Parathyroid adenoma (tissue), 2 donors: ENCODE results near the gene ANKRD55.

Source experiments
- H2AFZ ChIP-seq: fragments of 300-600 bp; sonication (generic); one replicate; pipeline ENCODE4 v1.7.0; 2017; ENCODE audit warnings: antibody characterized with exemption, mild to moderate bottlenecking
- H3K27ac ChIP-seq: fragments of 300-600 bp; sonication (generic); one replicate; pipeline ENCODE4 v1.7.0; 2017
- H3K27me3 ChIP-seq: fragments of 300-600 bp; sonication (generic); one replicate; pipeline ENCODE4 v1.7.0; 2017; ENCODE audit warnings: low read length; ENCODE audit not compliant: control insufficient read depth, insufficient read depth
- H3K36me3 ChIP-seq: fragments of 300-600 bp; sonication (generic); one replicate; pipeline ENCODE4 v1.7.0; 2017; ENCODE audit warnings: low read length; ENCODE audit not compliant: control insufficient read depth, insufficient read depth
- H3K4me1 ChIP-seq: fragments of 300-600 bp; sonication (generic); one replicate; pipeline ENCODE4 v1.7.0; 2017; ENCODE audit warnings: control low read depth
- H3K4me2 ChIP-seq: fragments of 300-600 bp; sonication (generic); one replicate; pipeline ENCODE4 v1.7.0; 2017; ENCODE audit warnings: low read length
- H3K4me3 ChIP-seq: fragments of 300-600 bp; sonication (generic); one replicate; pipeline ENCODE4 v1.7.0; 2017; ENCODE audit warnings: low read depth, low read length
- H3K79me2 ChIP-seq: fragments of 300-600 bp; sonication (generic); one replicate; pipeline ENCODE4 v1.7.0; 2017; ENCODE audit warnings: control low read depth
- H3K9ac ChIP-seq: fragments of 300-600 bp; sonication (generic); one replicate; pipeline ENCODE4 v1.7.0; 2017; ENCODE audit warnings: mild to moderate bottlenecking
- H3K9me3 ChIP-seq: fragments of 300-600 bp; sonication (generic); one replicate; pipeline ENCODE4 v1.7.0; 2017; ENCODE audit warnings: low read length; ENCODE audit not compliant: control insufficient read depth
- TF ChIP-seq, protein P1 (sequence below): fragments of 300-600 bp; sonication (generic); IDR thresholded peaks from one replicate; pipeline ENCODE4 v1.7.0; 2017; ENCODE audit warnings: antibody characterized with exemption, mild to moderate bottlenecking
- donor health status: primary hyperparathyroidism.

Gene ANKRD55

DNA sequence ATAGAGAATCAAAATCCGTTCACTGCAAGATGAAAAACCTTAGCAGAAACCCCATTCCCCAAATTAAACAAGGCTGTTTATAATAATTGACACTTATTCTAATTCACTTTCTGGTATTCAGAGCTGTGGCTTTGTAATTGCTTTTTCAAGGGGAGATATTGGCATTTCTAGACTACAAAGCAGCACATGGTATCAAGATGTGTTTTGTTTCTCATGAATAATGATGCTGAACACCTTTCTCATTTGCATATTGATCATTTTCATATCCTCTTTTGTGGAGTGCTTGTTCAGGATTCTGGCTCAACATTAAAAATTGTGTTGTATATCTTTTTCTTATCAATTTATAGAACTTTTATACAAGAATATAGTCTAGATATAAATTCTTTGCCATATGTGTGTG is 22.4 kb upstream of the ANKRD55 start:
- H3K79me2 ChIP-seq, result no peaks in the 10 kb centered on the region
- H2AFZ ChIP-seq, result no peak overlapping the region
- no peak overlapping the region for H3K4me2 ChIP-seq

DNA sequence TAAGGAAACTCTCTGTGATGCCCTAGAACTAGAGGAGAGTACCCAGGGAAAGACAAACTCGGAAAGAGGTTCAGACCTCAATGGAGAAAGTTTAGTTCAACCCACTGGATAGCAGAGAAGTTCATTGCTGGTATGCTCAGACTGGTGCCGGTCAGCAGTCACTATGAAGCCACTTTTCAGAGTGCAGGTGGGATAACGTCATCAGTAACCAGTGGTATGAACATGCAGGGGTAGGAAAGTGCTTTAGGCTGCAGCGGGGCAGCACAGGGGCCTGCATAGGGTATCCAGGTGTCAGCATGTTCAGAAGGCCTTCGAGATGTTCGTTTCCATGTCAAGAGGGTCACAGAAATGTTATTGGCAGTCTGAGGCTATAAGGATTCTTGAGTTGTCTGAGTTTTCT is 20.8 kb upstream of the ANKRD55 start:
- no peaks in the 10 kb centered on the region for H3K79me2 ChIP-seq
- no peak overlapping the region for H3K4me2 ChIP-seq
- TF ChIP-seq, protein P1, sequence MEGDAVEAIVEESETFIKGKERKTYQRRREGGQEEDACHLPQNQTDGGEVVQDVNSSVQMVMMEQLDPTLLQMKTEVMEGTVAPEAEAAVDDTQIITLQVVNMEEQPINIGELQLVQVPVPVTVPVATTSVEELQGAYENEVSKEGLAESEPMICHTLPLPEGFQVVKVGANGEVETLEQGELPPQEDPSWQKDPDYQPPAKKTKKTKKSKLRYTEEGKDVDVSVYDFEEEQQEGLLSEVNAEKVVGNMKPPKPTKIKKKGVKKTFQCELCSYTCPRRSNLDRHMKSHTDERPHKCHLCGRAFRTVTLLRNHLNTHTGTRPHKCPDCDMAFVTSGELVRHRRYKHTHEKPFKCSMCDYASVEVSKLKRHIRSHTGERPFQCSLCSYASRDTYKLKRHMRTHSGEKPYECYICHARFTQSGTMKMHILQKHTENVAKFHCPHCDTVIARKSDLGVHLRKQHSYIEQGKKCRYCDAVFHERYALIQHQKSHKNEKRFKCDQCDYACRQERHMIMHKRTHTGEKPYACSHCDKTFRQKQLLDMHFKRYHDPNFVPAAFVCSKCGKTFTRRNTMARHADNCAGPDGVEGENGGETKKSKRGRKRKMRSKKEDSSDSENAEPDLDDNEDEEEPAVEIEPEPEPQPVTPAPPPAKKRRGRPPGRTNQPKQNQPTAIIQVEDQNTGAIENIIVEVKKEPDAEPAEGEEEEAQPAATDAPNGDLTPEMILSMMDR, result no peak
- no peaks in the 10 kb centered on the region for H3K9me3 ChIP-seq
- H3K36me3 ChIP-seq, result peaks cover 2% of the 10 kb centered on the region
- no peaks in the 10 kb centered on the region for H3K4me1 ChIP-seq
- H3K27me3 ChIP-seq, result no peaks in the 10 kb centered on the region
- H3K9ac ChIP-seq, result no peak overlapping the region
- H3K4me3 ChIP-seq, result no peak overlapping the region
- H3K27ac ChIP-seq, result no peak overlapping the region
- H2AFZ ChIP-seq, result no peak overlapping the region

More for the DNA sequence above, 22.4 kb upstream of the ANKRD55 start:
- Histone ChIP-seq H3K9ac (no peak overlapping the region), H3K27me3 (no peaks in the 10 kb centered on the region), H3K36me3 (peaks cover 2% of the 10 kb centered on the region), H3K4me3 (no peak overlapping the region), H3K4me1 (no peaks in the 10 kb centered on the region), H3K9me3 (no peaks in the 10 kb centered on the region), H3K27ac (no peak overlapping the region)
- TF ChIP-seq, protein P1, result no peak

DNA sequence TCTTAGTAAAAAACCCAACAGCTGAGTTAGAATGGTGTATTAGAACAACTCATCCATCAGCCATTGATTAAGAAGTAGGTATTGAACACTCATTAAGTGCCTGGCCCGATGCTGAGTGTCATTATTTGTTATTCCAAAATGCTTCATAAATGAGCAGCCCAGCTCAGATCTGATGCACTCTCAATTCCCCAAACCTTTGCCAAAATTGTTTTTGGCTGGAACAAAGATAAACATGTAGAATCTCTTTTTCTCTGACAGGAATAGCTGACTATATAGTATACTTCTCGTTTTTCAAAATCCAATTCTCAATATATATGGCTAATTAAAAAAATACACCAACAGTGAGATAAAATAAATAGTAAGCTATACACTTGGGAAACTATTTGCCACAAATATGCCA is 20.0 kb upstream of the ANKRD55 start:
- Histone ChIP-seq H2AFZ (no peak overlapping the region), H3K27me3 (no peaks in the 10 kb centered on the region), H3K79me2 (no peaks in the 10 kb centered on the region), H3K9me3 (no peaks in the 10 kb centered on the region), H3K4me1 (no peaks in the 10 kb centered on the region), H3K9ac (no peak overlapping the region), H3K4me2 (no peak overlapping the region), H3K36me3 (peaks cover 2% of the 10 kb centered on the region), H3K27ac (no peak overlapping the region), H3K4me3 (no peak overlapping the region)
- TF ChIP-seq, protein P1, result no peak

DNA sequence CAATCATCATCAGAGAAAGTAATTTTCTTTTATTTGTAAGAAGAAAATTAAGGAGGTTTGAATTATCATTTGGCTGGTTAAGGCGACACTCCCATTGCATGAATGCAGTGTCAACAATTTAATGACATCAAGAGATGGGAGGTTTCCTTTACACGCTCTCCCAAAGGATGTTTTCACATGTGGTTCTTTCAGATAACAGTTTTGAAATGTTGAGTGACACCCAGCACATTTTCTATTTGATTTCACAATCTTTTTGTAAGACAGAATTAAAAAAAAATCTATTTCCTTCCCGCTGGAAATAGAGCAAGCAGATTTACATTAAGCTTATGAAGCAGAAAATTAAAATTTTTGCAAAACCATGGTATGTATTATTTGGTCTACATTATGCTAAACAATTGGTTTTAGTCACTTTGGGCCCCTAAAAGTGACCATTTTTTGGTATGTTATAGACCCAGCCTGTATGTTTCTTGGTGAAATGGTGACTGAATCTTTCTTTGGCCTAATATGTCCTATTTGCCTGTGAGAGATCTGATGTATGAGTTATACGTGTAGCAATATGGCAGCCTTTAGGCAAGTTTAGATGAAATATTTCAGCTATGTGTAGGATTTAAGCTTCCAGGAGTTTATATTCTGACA is 18.9 kb upstream of the ANKRD55 start:
- Histone ChIP-seq H2AFZ (no peak overlapping the region), H3K27me3 (no peaks in the 10 kb centered on the region), H3K4me3 (no peak overlapping the region), H3K27ac (no peak overlapping the region), H3K4me1 (no peaks in the 10 kb centered on the region), H3K79me2 (no peaks in the 10 kb centered on the region), H3K4me2 (no peak overlapping the region), H3K9me3 (no peaks in the 10 kb centered on the region), H3K9ac (no peak overlapping the region), H3K36me3 (peaks cover 2% of the 10 kb centered on the region)
- TF ChIP-seq, protein P1, result no peak

DNA sequence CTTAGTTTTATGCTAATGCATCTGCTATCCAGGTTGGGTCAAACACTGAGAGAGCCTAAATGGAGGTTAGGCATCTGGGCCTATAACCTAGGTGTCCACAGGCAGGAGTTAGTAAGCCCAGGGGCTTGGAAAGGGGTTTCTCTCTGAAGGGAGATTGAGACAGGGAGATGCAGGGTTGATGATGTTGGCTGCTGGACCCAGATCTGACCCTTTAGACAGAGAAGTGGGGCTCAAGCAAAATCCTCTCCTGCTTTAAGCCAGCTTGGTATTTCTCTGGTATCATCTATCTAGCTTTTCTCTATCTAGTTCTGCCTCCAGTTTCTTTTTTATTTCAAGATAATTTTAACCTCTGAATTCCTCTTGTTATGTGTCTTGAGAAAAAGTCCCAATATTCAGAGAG is 18.3 kb upstream of the ANKRD55 start:
- Histone ChIP-seq H3K27me3 (no peaks in the 10 kb centered on the region), H2AFZ (no peak overlapping the region), H3K79me2 (no peaks in the 10 kb centered on the region), H3K9me3 (no peaks in the 10 kb centered on the region), H3K27ac (no peak overlapping the region), H3K4me2 (no peak overlapping the region), H3K36me3 (peaks cover 2% of the 10 kb centered on the region), H3K9ac (no peak overlapping the region), H3K4me1 (no peaks in the 10 kb centered on the region), H3K4me3 (no peak overlapping the region)
- TF ChIP-seq, protein P1, result no peak
